B cell (primary cell): ENCODE results near the gene AHRR. TPM values are rescaled to one million over a fixed set of nuclear protein-coding genes. Genes with fewer than 3 reads are reported as not detected.
"Not testable (repeated sequence)": the region's sequence is repeated elsewhere in the genome, so short reads cannot be mapped to it uniquely, and the experiment has no call there.

Source experiments
- ATAC-seq: fragments of 200-7000 bp; cut with Tn5 transposase; one replicate; pipeline ENCODE4 v1.10.0; 2021; ENCODE audit warnings: low read depth, mild to moderate bottlenecking, moderate number of reproducible peaks, moderate library complexity
- CTCF ChIA-PET: fragments of 350-600 bp; sonication (Branson Sonifier 250); formaldehyde crosslinking; loops from one replicate; lab custom pipeline; 2021; ENCODE audit warnings: antibody characterized with exemption, inconsistent platforms; lab: Charles Lee
- POLR2A ChIA-PET: fragments of 350-600 bp; sonication (Branson Sonifier 250); formaldehyde crosslinking; loops from one replicate; lab custom pipeline; 2021; ENCODE audit warnings: antibody characterized with exemption; lab: Charles Lee
- DNase-seq: peaks from one replicate; pipeline ENCODE4 v3.0.0; 2013
- H2AFZ ChIP-seq: 2 replicates; pipeline ENCODE4 v1.6.1; 2012; ENCODE audit warnings: mild to moderate bottlenecking, low read depth, low read length; ENCODE audit not compliant: insufficient read depth, poor library complexity, severe bottlenecking
- H3K27ac ChIP-seq, 2 donors: 1 replicate in 1 of 2; 2 replicates in 1 of 2; pipeline ENCODE4 v1.5.1; 2012 to 2013; ENCODE audit warnings: low read length in 2 of 2, mild to moderate bottlenecking in 2 of 2, moderate library complexity in 1 of 2
- H3K27me3 ChIP-seq, 4 experiments: fragments of 200-600 bp in 1 of 4; sonication (generic) in 1 of 4; replicated peaks in 1 of 4; 1 replicate in 2 of 4; 2 replicates in 2 of 4; pipeline versions ENCODE4 v1.6.1 to v1.7.0; 2013 to 2016; ENCODE audit warnings: low read length in 3 of 4, mild to moderate bottlenecking in 2 of 4, mixed read lengths in 1 of 4, moderate library complexity in 1 of 4; ENCODE audit not compliant: insufficient read depth in 4 of 4, control insufficient read depth in 3 of 4; ENCODE audit errors: control extremely low read depth in 1 of 4
- H3K36me3 ChIP-seq, 2 experiments: replicated peaks in 1 of 2; 1 replicate in 1 of 2; 2 replicates in 1 of 2; pipeline versions ENCODE4 v1.6.1 to v1.7.1; 2013; ENCODE audit warnings: low read length in 1 of 2; ENCODE audit not compliant: insufficient read depth in 2 of 2, control insufficient read depth in 1 of 2; ENCODE audit errors: control extremely low read depth in 1 of 2, extremely low read depth in 1 of 2
- H3K4me1 ChIP-seq, 2 donors: fragments of 200-600 bp in 1 of 2; sonication (generic) in 1 of 2; 1 replicate in 1 of 2; 2 replicates in 1 of 2; pipeline versions ENCODE4 v1.5.1 to v1.6.1; 2013 to 2017; ENCODE audit warnings: low read length in 2 of 2; ENCODE audit not compliant: control insufficient read depth in 2 of 2, insufficient read depth in 2 of 2
- H3K4me2 ChIP-seq: replicated peaks from 2 replicates; pipeline ENCODE3; 2012; ENCODE audit warnings: mild to moderate bottlenecking, low read depth, low read length; ENCODE audit not compliant: poor library complexity, severe bottlenecking
- H3K4me3 ChIP-seq, 5 experiments: fragments of 200-600 bp in 1 of 5; sonication (generic) in 1 of 5; 1 replicate in 3 of 5; 2 replicates in 2 of 5; pipeline versions ENCODE4 v1.5.1 to v1.7.0; 2011 to 2016; ENCODE audit warnings: low read length in 4 of 5, mild to moderate bottlenecking in 4 of 5, low read depth in 2 of 5, control low read depth in 1 of 5, moderate library complexity in 1 of 5; ENCODE audit not compliant: insufficient read depth in 1 of 5; ENCODE audit errors: control extremely low read depth in 1 of 5, extremely low read depth in 1 of 5
- H3K79me2 ChIP-seq: fragments of 200-600 bp; sonication (generic); one replicate; pipeline ENCODE4 v1.6.0; 2016; ENCODE audit warnings: low read length; ENCODE audit not compliant: control insufficient read depth, insufficient read depth
- H3K9ac ChIP-seq: fragments of 200-600 bp; sonication (generic); 2 replicates; pipeline ENCODE4 v1.6.1; 2017; ENCODE audit warnings: mild to moderate bottlenecking, low read length, moderate library complexity
- H3K9me3 ChIP-seq, 3 donors: one replicate each; pipeline versions ENCODE4 v1.6.1 to v1.7.1; 2013; ENCODE audit warnings: low read length in 2 of 3; ENCODE audit not compliant: control insufficient read depth in 2 of 3, insufficient read depth in 1 of 3; ENCODE audit errors: control extremely low read depth in 1 of 3
- H4K20me1 ChIP-seq: 2 replicates; pipeline ENCODE4 v1.6.0; 2012; ENCODE audit warnings: mild to moderate bottlenecking, low read length; ENCODE audit not compliant: insufficient read depth, control insufficient read depth, poor library complexity, severe bottlenecking
- H3K27ac Mint-ChIP-seq: one replicate; pipeline ENCODE4 v1.8.0; 2021; ENCODE audit warnings: mixed read lengths
- H3K27me3 Mint-ChIP-seq: one replicate; pipeline ENCODE4 v1.8.0; 2021; ENCODE audit warnings: mixed read lengths
- H3K4me1 Mint-ChIP-seq: one replicate; pipeline ENCODE4 v1.8.0; 2021; ENCODE audit warnings: mixed read lengths
- H3K4me3 Mint-ChIP-seq: one replicate; pipeline ENCODE4 v1.8.0; 2021; ENCODE audit warnings: mixed read lengths
- H3K9me3 Mint-ChIP-seq: one replicate; pipeline ENCODE4 v1.8.0; 2022; ENCODE audit warnings: mixed read lengths; ENCODE audit not compliant: insufficient read depth
- WGBS: methylation state at CpG from one replicate; pipeline ENCODE4 v1.1.5; 2013; ENCODE audit warnings: missing lambda C conversion rate; ENCODE audit not compliant: insufficient coverage; 5-methylcytosine and 5-hydroxymethylcytosine counted together
- intact Hi-C: fragments of 100-400 bp; cut with micrococcal nuclease; formaldehyde crosslinking; loops from one replicate; pipeline ENCODE4 v1.10.0; 2022
- polyA plus RNA-seq: library from polyadenylated mRNA; depleted of rRNA; stranded (reverse); fragments of >200 nt; gene quantifications from 2 replicates; pipeline ENCODE4 v1.2.3, GENCODE V29; 2012
- total RNA-seq, 2 donors: library from RNA; stranded (reverse); fragments of 120-200 nt in 1 of 2; gene quantifications; 1 replicate in 1 of 2; 2 replicates in 1 of 2; pipeline versions ENCODE4 v1.2.3 to v1.2.4, GENCODE V29; 2013 to 2022

Gene AHRR
- total and polyA plus RNA-seq, 2 donors (not counting 1 experiment from before 2014, with no cell fraction given), result 0.13 to 1.7 TPM

GRCh38 chr5:294788-295187, 26.7 kb upstream of the AHRR start:
- ATAC-seq, H3K36me3 ChIP-seq, H3K27ac Mint-ChIP-seq, H3K27me3 ChIP-seq, H3K9ac ChIP-seq, H2AFZ ChIP-seq, H3K27me3 Mint-ChIP-seq, H3K4me2 ChIP-seq, H3K4me1 ChIP-seq, DNase-seq, CTCF ChIA-PET, H3K4me3 Mint-ChIP-seq, H3K9me3 ChIP-seq, H3K9me3 Mint-ChIP-seq, intact Hi-C loops, H3K27ac ChIP-seq, POLR2A ChIA-PET, H3K4me3 ChIP-seq: not testable (repeated sequence)
- 98% methylated on average over 11 of the region's 17 CpGs for WGBS
- peaks cover 21% of the 10 kb centered on the region for H4K20me1 ChIP-seq
- peaks cover 24% of the 10 kb centered on the region for H3K4me1 Mint-ChIP-seq
- peaks cover 21% of the 10 kb centered on the region for H3K79me2 ChIP-seq

DNA sequence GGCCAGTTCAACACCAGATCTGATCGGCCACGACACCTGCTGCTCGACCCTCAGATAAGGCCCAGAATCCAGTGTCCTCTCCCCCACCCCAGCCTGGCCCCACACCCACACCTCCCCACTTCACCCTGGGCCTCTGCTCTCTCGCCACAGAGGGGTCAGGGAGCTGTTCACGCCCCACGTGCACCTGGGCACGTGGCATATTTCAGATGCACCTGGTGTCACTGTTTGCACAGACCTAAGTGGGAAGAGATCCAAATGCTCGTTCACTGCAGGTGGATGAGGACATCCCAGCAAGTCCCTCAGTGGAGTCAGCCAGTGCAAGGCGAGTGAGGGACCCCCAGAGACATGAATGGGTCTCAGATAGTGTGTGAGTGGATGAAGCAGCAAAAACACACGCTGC, 25.3 kb upstream of the AHRR start:
- H3K9me3 Mint-ChIP-seq, H3K27ac ChIP-seq, DNase-seq, CTCF ChIA-PET, H3K27me3 ChIP-seq, H3K4me2 ChIP-seq, H3K4me3 ChIP-seq, H3K4me3 Mint-ChIP-seq, H2AFZ ChIP-seq, H3K36me3 ChIP-seq, H3K9me3 ChIP-seq, POLR2A ChIA-PET, H3K4me1 ChIP-seq, intact Hi-C loops, H3K9ac ChIP-seq, H3K27ac Mint-ChIP-seq, ATAC-seq, H3K27me3 Mint-ChIP-seq: not testable (repeated sequence)
- Histone ChIP-seq H3K79me2 (peaks cover 28% of the 10 kb centered on the region), H4K20me1 (peaks cover 29% of the 10 kb centered on the region)
- H3K4me1 Mint-ChIP-seq, result peaks cover 22% of the 10 kb centered on the region
- WGBS, result 87% methylated on average over 9 of the region's 10 CpGs

GRCh38 chr5:296954-297353, 24.6 kb upstream of the AHRR start:
- H3K27me3 Mint-ChIP-seq, H3K9me3 ChIP-seq, intact Hi-C loops, H3K4me3 Mint-ChIP-seq, POLR2A ChIA-PET, H3K27ac ChIP-seq, H3K36me3 ChIP-seq, H3K4me3 ChIP-seq, H3K4me1 ChIP-seq, H3K27me3 ChIP-seq, ATAC-seq, CTCF ChIA-PET, H2AFZ ChIP-seq, H3K4me2 ChIP-seq, H3K9me3 Mint-ChIP-seq, H3K9ac ChIP-seq, DNase-seq, H3K27ac Mint-ChIP-seq: not testable (repeated sequence)
- H4K20me1 ChIP-seq, result peaks cover 30% of the 10 kb centered on the region
- 53% methylated on average over 10 of the region's 16 CpGs for WGBS
- peaks cover 23% of the 10 kb centered on the region for H3K4me1 Mint-ChIP-seq
- H3K79me2 ChIP-seq, result peaks cover 27% of the 10 kb centered on the region

DNA sequence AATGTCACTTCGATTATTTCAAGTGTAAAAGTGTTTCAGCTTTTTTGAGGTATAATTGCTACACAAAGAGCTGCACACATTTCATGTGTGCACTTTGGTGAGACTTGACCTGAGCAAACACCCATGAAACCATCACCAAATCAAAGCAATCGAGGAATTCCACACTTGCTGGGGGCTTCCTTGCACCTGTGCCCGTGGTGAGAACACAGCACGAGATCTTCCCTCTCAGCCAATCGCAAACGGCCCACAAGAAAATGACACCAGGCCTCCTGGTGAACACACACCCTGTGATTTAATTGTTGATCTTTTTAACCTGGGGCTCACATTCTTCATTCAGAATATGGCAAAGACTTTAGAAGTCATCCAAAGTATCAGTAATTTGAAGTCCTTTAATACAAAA, 24.1 kb upstream of the AHRR start:
- CTCF ChIA-PET, H3K4me1 ChIP-seq, H3K27me3 ChIP-seq, H3K27ac Mint-ChIP-seq, DNase-seq, H2AFZ ChIP-seq, H3K27me3 Mint-ChIP-seq, H3K4me2 ChIP-seq, POLR2A ChIA-PET, ATAC-seq, H3K9ac ChIP-seq, H3K27ac ChIP-seq, H3K9me3 Mint-ChIP-seq, H3K4me3 Mint-ChIP-seq, H3K9me3 ChIP-seq, H3K36me3 ChIP-seq, intact Hi-C loops, H3K4me3 ChIP-seq: not testable (repeated sequence)
- H3K79me2 ChIP-seq, result peaks cover 30% of the 10 kb centered on the region
- 33% methylated on average over 4 of the region's 6 CpGs for WGBS
- H3K4me1 Mint-ChIP-seq, result peaks cover 25% of the 10 kb centered on the region
- peaks cover 30% of the 10 kb centered on the region for H4K20me1 ChIP-seq
